Uterus (tissue), 4 donors: ENCODE data around the gene MEIS2. TPM values are rescaled to one million over a fixed set of nuclear protein-coding genes. Genes with fewer than 3 reads are reported as not detected.
A peak's percentile ranks its signal among the peaks of the same experiment; 100 is the strongest.

Source experiments
- DNase-seq, 2 donors: peaks; one replicate each; pipeline ENCODE4 v3.0.0-alpha.2; 2019 to 2020
- H3K27ac ChIP-seq, 2 donors: fragments of 200-600 bp; sonication (generic); 1 replicate in 1 of 2; 2 replicates in 1 of 2; pipeline ENCODE4 v1.5.1; 2016 to 2018
- H3K27me3 ChIP-seq, 2 donors: fragments of 200-600 bp; sonication (generic); one replicate each; pipeline ENCODE4 v1.5.1; 2018 to 2019; ENCODE audit warnings: control low read depth in 1 of 2
- H3K36me3 ChIP-seq, 2 donors: fragments of 200-600 bp; sonication (generic); one replicate each; pipeline ENCODE4 v1.5.1; 2019; ENCODE audit warnings: control low read depth in 1 of 2
- H3K4me1 ChIP-seq, 2 donors: fragments of 200-600 bp; sonication (generic); one replicate each; pipeline ENCODE4 v1.5.1; 2018 to 2019; ENCODE audit warnings: control low read depth in 1 of 2
- H3K4me3 ChIP-seq, 2 donors: fragments of 200-600 bp; sonication (generic); 1 replicate in 1 of 2; 2 replicates in 1 of 2; pipeline ENCODE4 v1.5.1; 2018 to 2019; ENCODE audit warnings: mild to moderate bottlenecking in 1 of 2
- H3K9me3 ChIP-seq, 2 donors: fragments of 200-600 bp; sonication (generic); one replicate each; pipeline ENCODE4 v1.5.1; 2019; ENCODE audit warnings: control low read depth in 1 of 2
- POLR2A ChIP-seq, 2 donors: fragments of 450-650 bp; IDR thresholded peaks; one replicate each; pipeline ENCODE4 v1.6.1; 2016; ENCODE audit warnings: antibody characterized with exemption in 2 of 2, mild to moderate bottlenecking in 1 of 2, moderate library complexity in 1 of 2
- intact Hi-C: fragments of 100-400 bp; cut with DNase I; formaldehyde crosslinking; loops from one replicate; pipeline ENCODE4 v1.15.1; 2023; ENCODE audit warnings: low total_unique reads
- total RNA-seq, 4 donors: library from RNA; depleted of rRNA in 3 of 4; stranded (reverse); fragments of >200 nt in 3 of 4; gene quantifications; one replicate each; pipeline versions ENCODE4 v1.1.0 to v1.2.4, GENCODE V29; 2014 to 2023
- TF ChIP-seq, protein P1 (sequence below), 4 experiments: fragments of 200-600 bp in 2 of 4; fragments of 450-650 bp in 2 of 4; sonication (generic) in 2 of 4; IDR thresholded peaks; one replicate each; pipeline ENCODE4 v1.5.1; 2016 to 2019; ENCODE audit warnings: antibody characterized with exemption in 4 of 4, mild to moderate bottlenecking in 2 of 4, moderate library complexity in 1 of 4
- donor health status: DM: yes; HTN: yes; CAD: no.

The MEIS2 gene
- total RNA-seq, 4 donors from 2014 or later = 84.0 to 184 (median 112) TPM

GRCh38 chr15:37004373-37004869 lies 95.9 kb downstream of the MEIS2 start:
- no peak for TF ChIP-seq POLR2A (IDR thresholded peaks at IDR 0.05)
- TF ChIP-seq, protein P1, sequence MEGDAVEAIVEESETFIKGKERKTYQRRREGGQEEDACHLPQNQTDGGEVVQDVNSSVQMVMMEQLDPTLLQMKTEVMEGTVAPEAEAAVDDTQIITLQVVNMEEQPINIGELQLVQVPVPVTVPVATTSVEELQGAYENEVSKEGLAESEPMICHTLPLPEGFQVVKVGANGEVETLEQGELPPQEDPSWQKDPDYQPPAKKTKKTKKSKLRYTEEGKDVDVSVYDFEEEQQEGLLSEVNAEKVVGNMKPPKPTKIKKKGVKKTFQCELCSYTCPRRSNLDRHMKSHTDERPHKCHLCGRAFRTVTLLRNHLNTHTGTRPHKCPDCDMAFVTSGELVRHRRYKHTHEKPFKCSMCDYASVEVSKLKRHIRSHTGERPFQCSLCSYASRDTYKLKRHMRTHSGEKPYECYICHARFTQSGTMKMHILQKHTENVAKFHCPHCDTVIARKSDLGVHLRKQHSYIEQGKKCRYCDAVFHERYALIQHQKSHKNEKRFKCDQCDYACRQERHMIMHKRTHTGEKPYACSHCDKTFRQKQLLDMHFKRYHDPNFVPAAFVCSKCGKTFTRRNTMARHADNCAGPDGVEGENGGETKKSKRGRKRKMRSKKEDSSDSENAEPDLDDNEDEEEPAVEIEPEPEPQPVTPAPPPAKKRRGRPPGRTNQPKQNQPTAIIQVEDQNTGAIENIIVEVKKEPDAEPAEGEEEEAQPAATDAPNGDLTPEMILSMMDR (IDR thresholded peaks at IDR 0.05) = no peak
- no peak for DNase-seq
- intact Hi-C loops = no loop called here
- Histone ChIP-seq H3K27me3 (no peaks in the 10 kb centered on the region), H3K4me1 (no peaks in the 10 kb centered on the region), H3K4me3 (no peak overlapping the region), H3K36me3 (no peaks in the 10 kb centered on the region), H3K9me3 (no peaks in the 10 kb centered on the region), H3K27ac (no peak overlapping the region)

DNA sequence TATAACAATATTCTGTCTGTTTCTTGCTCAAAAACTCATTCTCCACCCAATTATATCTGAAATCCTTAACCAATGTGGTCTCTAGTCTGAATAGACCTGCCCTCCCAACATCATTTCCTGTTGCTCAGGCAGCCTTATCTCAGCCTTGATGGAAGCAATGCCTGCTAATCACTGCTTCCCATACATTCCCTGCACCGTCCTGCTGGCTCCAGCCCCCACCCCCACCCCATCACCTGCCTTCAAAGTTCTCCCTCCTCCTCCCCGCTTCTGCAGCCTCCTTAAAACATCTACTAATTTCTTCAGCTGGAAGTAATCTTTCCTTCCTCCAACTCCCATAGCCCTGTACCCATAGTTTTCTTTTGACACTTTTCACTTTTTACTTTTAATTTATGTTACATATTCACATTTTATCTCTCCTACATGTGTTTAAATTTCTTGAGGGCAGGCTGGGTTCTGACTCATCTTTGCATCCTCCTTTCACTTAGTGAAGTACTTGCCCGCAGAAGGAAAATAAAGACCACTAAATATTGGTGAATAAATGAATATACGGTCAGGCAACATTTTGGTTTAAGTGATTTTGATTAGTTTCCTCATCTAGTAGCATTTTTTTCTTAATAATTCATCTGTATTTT lies 98.2 kb downstream of the MEIS2 start:
- Histone ChIP-seq H3K36me3 (no peaks in the 10 kb centered on the region), H3K27me3 (no peaks in the 10 kb centered on the region), H3K4me3 (no peak overlapping the region), H3K27ac (no peak overlapping the region), H3K4me1 (no peaks in the 10 kb centered on the region), H3K9me3 (no peaks in the 10 kb centered on the region)
- no peak for TF ChIP-seq POLR2A (IDR thresholded peaks at IDR 0.05)
- TF ChIP-seq, protein P1 (IDR thresholded peaks at IDR 0.05) = no peak
- DNase-seq = no peak
- intact Hi-C loops = no loop called here

GRCh38 chr15:37001417-37001816 lies 98.9 kb downstream of the MEIS2 start:
- TF ChIP-seq POLR2A (IDR thresholded peaks at IDR 0.05) = no peak
- TF ChIP-seq, protein P1 (IDR thresholded peaks at IDR 0.05) = no peak
- Histone ChIP-seq H3K4me1 (no peaks in the 10 kb centered on the region), H3K4me3 (no peak overlapping the region), H3K27ac (no peak overlapping the region), H3K36me3 (no peaks in the 10 kb centered on the region), H3K27me3 (no peaks in the 10 kb centered on the region), H3K9me3 (no peaks in the 10 kb centered on the region)
- DNase-seq = no peak
- intact Hi-C loops = no loop called here

DNA sequence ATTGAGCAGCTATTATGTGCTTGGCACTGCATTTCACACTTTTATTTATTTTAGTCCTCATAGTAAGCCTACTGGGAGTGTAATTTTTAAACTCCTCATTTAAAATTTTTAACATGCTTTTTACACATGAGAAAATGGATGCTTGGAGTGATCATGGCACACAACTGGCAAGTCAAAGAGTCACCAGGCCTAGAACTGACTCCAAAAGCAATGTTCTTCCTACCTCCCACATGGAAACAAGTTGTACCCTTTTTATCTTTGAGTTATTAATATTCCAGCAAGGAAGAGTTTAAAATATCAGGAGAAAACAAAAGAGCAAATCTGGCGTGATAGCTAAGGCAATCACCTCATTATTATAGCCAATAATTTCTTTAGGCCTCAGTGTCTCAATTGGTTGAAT lies 100.6 kb downstream of the MEIS2 start:
- H3K9me3 ChIP-seq = no peaks in the 10 kb centered on the region
- H3K36me3 ChIP-seq = no peaks in the 10 kb centered on the region
- no peaks in the 10 kb centered on the region for H3K27me3 ChIP-seq
- DNase-seq = no peak
- TF ChIP-seq, protein P1 (IDR thresholded peaks at IDR 0.05) = no peak
- no peak overlapping the region for H3K4me3 ChIP-seq
- H3K27ac ChIP-seq = no peak overlapping the region
- intact Hi-C loops = no loop called here
- no peaks in the 10 kb centered on the region for H3K4me1 ChIP-seq

DNA sequence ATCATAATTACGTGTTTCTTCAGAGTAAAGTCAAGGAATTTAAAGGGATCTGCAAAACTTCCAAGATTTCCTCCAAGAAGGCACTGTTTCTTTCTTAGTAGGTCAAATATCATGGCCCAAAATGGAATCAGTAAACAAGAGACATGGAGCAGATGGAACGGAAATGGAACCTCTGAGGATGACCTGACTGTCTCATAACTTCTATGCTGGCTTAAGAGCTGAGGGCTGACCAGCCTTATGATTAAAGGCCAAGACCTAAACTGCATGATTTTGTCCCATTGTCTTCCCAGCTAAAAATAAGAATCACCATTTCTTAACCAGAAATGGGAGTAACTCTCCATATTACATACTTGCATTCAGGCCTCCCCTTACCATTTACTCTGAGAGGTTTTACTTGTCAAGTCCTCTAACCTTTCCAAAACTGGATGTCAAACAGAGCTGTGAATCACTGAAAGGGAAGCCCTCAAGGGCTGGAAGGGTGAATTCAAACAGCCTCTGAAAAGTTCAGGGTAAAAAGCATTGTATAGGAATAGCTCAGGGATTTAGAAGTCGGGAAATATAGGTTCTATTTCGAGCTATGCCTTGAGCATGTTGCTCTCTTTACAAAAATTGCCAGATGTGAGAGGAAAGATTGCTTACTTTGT lies 103.7 kb downstream of the MEIS2 start:
- no peaks in the 10 kb centered on the region for H3K4me1 ChIP-seq
- no peaks in the 10 kb centered on the region for H3K9me3 ChIP-seq
- no peaks in the 10 kb centered on the region for H3K36me3 ChIP-seq
- no peak for DNase-seq
- H3K27me3 ChIP-seq = no peaks in the 10 kb centered on the region
- intact Hi-C loops = no loop called here
- H3K4me3 ChIP-seq = no peak overlapping the region
- no peak for TF ChIP-seq POLR2A (IDR thresholded peaks at IDR 0.05)
- TF ChIP-seq, protein P1 (IDR thresholded peaks at IDR 0.05) = no peak
- H3K27ac ChIP-seq = peak overlapping the region; percentile 4 to 19
